CD4-positive, alpha-beta T cell treated with Interleukin-10 for 1 hour (primary cell): ENCODE data around the gene NTF3.
"Not testable (repeated sequence)": the region's sequence is repeated elsewhere in the genome, so short reads cannot be mapped to it uniquely, and the experiment has no call there.

Experiments used
- DNase-seq: peaks from one replicate; pipeline ENCODE4 v3.0.0-alpha.2; 2020

The NTF3 gene

GRCh38 chr12:5514016-5514415, 82.1 kb downstream of the NTF3 start:
- DNase-seq: no peak

- no peak for DNase-seq
Measured at GRCh38 chr12:5514545-5514944, 82.6 kb downstream of the NTF3 start.

- DNase-seq: no peak
Measured at GRCh38 chr12:5515458-5515857, 83.5 kb downstream of the NTF3 start.

DNA sequence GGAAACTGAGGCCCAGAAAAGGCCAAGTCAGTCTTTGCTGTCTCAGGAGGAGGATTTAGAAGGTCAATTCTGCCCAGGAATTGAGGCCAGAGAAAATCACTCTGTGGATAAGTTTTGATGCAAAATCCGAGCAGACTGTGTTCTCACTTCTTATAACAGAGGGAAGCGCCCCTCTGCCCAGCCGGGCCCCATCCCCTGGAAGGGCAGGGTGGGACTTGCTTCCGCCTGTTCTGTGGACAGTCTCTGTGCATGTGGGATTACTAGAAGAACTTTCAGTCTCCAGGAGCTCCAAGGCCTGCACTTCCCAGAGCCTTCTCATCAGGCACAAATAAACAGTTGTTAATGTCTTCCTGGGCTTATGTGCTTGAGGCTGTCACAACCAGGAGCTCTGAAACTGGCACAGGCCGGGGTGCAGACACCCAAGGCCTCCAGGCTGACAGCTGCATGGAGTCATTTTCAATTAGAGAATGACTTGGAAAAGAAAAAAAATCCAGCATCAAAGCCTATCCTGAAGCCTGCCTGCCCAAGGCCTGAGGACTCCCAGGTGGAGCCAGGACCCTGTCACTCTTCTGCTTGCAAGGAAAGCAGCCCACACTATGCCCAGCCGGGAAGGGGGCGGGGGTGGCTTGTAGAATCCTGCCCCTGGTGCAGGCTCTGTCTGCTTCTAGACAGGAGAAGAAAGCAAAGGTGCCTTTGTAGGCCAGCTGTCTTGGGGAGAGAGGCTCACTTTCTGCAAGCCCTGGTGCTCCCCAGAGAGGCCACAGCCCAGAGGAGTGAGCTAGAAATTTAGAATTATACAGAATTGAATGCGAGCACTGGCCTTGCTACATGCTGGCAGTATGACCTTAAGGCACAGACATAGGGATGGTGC, 84.7 kb downstream of the NTF3 start:
- DNase-seq: no peak

DNA sequence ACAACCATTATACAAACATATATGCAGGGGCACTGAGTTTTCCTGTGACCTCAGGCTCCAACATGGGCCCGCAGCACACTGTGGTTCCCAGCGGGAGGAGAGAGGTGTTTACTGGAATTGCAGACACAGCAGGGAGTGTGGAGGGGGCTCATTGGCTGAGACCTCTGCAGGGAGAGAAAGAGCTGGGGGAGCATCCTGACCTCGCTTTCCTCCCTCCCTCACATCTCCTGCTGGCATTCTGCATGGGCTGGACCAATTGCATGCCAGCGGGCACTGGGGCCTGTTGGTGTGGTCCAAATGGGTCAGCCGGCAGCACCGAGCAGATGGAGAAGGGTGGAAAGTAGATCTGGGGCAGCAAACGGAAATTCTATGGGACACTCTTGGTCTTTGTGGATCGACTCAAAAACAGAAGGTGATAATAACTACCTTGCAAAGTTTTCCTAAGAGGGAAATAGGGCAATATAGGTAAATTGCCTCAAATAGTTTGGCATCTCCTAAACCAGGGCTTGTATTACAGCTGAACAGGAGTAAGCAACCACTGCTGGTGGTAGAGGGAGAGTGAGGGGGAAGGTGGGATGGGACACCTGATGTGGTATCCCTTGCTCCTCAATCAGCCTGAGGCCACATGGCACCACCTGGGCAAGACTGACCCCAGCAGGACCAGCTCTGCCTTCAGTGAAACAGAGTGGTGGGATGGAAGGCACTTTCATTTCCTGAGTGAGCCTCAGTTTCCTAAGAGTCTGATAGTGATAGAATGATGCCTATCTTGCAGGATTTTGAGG, 86.9 kb downstream of the NTF3 start:
- no peak for DNase-seq

- no peak for DNase-seq
Measured at GRCh38 chr12:5520037-5520436, 88.1 kb downstream of the NTF3 start.

DNA sequence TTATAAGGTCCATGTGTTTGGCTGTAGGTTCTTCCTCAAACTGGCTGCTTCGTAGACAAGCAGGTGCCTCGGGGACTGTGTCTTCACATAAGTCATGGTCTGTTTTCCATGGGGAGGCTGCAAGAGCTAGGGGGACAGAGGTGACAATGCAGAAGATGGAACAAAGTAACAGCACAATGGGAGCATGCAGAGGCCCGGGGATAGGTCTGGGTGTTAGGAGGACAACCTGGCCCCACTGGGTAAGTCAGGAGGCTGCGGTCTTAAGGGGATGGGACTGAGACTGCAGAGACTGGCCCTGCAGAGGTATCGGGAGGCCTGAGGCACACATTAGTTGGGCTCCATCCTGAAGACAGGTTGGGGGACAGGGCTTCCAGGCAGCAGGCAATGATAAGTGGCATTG, 88.9 kb downstream of the NTF3 start:
- DNase-seq: no peak

DNA sequence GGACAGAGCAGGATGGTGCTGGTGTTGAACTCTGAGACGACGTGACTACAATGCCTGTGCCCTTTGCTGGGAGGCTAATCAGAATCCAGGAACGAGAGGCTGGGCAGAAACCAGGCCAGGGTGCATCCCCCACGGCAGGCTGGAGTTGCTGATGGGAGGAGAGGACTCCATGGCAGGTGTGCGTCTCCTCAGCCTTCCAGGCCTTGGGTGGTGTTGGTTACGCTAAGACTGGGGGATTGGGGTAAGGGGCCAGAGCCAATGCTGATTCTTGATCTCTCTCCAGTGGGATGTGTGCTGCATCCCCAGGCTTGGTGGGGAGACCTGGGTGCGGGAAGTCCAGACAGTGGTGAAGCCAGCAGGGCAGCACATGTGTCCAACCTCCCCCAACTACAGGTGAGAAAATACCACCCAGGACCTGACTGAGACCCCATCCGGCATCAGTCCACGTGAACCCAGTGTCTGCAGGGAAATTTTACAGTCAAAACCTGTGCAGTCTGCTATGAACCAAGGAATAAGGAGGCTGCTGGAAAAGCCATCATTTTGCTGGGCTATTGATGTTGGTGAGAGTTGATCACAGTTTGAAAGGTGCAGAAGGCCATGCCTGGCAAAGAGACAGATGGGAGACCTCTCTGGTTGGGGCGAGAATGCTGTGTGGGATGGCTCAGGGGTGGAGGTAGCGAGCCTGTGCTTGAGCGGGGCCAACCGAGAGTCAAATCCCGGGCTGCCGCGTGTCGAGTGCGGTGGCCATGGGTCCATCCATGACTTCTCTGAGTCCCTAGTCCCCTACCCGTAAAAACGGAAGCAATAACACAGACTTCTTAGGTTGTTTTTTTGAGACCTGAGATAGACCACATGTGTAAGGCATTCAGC, 89.8 kb downstream of the NTF3 start:
- no peak for DNase-seq

DNA sequence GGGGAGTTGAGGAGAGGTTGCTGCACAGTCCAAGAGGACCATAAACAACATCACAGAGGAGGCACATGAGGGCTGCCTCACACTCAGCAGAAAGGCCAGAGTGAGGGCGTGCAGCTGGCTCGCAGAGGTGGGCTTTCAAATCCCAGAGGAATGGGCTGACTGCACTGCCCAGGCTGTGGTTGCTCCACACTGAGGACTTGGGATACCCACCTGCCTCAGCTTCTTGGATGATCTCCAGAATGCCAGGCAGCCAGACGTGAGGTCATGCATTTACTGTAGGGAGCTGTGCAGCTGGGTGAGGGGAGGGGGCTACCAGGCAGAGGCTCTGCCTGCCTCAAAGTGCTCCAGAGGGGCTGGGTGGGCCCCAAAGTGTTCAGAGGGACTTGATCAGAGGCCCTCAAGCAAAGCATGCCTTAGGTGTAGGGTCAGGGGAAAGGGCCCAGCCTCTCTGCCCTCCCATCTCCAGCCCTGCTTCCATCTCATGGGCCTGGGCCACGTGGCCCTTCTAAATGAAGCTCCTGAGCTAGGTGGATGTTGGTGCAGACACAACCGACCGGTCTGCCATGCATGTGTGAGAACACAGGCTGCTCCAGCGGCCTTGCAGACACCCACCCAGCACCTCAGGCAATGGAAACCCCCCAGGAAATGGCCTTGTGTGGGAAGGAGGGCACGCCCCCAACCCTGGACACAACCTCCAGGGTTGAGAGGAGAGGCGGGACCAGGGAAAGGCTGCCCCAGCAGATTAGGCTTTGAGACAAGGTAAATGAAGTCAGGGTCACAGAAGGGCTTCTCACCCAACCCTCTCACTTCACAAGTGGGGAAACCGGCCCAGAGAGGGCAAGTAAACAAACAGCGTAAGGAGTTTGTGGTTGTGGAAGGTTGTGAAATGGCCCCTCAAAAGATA, 90.8 kb downstream of the NTF3 start:
- DNase-seq: no peak

DNA sequence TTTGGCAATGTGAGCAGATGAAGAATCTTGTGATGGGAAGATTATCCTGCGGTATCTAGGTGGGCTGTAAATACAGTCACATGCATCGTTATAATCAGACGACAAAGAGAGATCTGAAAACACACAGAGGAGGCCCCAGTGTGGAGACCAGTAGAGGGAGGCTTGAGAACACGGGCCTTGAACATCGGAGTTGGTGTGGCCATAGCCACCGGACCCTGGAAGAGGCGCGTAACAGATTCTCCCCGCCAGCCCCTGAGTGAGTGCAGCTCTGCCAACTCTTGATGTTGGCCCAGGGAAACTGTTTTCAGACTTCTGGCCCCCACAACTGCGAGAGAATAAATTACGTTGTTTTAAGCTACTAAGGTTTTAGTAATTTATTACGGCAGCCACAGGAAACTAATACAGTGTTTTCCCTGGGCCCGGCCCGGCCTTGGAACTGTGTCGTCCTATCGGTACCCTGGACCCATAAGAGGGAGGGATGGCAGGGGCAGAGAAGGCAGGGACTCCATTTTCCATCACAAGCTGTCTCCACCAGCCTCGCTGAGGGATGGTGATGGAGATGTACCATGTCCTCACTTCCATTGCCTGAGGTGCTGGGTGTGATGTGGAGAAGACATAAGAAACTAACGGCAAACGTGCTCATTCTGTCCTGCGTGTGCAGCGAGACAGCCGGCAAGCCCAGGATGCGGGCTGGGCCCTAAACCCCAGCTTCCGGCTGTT, 91.6 kb downstream of the NTF3 start:
- no peak for DNase-seq

- no peak for DNase-seq
Measured at GRCh38 chr12:5524116-5524768, 92.3 kb downstream of the NTF3 start.

DNA sequence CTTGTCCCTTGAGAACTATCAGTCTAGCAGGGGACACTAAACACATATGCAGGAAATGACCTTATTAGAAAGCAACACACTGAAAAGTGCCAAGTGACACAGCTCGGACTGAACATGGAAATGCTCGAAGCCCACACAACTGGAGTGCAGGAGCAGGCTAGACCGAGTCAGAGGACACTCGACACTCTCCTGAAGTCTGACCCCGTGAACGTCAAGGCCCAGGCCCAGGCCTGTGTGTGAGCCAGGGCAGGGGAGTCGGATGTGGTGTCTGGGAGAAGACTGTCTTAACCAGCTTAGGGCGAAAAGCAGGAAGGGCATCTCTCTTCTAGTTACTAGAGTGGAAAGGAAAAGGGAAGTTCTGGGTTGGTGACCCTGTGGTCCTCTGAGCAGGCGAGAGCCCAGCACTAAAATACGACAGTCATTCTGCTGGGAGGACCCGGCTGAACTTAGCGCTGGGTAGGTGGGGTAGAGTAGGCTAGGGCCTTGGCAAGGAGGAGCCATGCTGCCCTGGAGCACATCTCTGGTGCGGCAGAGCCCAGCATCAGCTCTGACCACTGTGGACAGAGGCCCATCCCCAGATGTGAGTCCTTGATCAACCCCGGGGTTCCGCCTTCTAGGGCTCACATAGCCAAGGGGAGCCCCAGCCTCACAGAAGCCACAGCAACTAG, 93.0 kb downstream of the NTF3 start:
- no peak for DNase-seq

DNA sequence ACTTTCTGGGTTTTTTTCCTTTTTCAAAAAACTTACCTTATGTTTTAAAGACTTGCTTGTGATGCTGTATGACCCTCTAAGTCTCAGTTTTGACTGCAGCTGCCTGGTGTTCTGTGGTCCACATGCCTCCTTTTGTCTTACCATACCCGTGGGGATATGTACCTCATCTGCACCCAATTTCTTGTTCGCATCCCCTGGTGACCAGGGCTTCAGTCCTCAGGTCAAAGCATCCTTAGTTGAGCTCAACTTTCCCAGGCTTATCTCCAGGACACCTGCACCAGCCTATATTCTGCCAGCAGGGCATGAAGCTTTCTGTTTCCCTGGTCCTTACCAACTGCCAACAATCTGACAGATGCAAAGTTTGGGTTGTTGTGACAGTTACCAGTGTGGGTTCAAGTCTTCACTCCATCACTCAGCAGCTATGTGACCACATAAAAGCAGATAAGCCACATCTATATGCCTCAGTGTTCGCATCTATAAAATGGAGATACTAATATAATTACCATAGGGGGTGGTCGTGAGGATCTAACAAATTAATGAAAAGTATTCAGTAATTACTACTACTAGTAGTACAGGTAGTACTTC, 94.0 kb downstream of the NTF3 start:
- DNase-seq: no peak

DNA sequence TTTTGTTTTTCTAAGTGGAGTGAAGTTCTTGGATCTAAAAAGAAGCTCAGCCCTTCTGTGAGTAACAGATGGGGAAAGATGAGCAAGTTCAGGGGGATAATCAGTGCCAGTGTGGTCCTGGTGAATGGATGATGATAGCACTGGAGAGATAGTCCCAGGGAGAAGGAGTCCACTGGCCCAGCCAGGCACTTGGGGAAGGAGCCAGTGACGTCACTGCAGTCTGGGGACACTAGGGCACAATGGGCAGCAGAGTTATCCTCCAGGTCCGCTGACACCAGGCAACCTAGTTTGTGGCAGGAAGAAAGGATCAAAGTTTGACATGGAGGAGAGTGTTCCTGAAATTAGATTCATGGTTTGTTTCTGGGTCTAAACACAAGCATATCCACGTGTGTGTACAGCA, 101.5 kb downstream of the NTF3 start:
- DNase-seq: no peak

DNA sequence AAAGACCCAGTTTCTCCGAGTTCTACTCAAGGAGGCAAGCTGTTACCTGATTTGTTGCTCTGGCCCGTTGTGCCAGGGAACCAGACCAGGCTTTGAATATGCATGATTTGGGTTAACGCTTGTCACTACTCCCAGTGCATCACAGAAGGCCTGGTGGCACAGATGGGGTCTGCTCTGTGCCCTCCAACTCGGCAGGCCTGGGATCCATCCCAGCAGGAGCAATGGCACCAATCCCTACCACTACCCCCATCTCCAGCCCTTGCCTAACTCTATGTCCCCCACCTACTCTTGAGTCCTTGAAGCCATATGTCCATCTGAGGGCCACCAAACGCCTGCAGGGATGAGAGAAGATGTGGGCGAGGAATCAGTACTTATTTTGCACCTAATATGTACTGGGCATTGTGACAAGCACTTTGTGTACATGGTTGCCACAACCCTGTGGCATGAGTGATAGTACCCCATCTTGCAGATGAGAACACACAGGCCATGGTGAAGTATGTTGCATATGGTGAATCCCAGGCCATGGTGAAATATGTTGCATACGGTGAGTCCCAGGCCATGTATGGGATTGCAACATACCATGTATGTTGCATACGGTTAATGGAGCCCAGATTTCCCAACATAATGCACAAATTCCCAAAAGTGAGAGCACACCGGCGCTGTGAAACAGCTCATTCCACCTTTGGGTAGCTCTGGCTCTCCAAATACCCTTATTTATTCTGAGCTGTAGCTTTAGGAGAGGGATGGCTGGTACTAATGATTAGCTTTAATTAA, 102.7 kb downstream of the NTF3 start:
- no peak for DNase-seq

- DNase-seq: no peak
Measured at GRCh38 chr12:5535541-5535940, 103.6 kb downstream of the NTF3 start.

GRCh38 chr12:5537026-5537615, 105.2 kb downstream of the NTF3 start:
- not testable (repeated sequence) for DNase-seq

DNA sequence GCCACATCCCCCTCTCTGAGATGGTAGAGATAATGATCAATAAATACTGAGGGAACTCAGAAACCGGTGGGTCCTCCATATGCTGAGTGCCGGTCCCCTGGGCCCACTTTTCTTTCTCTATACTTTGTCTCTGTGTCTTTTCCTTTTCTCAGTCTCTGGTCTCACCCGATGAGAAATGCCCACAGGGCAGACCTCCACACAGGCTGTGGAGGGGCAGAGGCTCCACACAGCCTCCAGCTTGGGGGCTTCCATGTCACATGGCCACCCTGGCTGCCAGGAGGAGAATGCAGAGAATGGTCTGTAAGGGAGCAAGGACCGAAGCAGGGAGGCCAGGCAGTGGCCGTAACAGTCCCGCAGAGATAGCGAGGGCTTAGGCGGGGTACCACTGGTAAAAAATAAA, 105.9 kb downstream of the NTF3 start:
- DNase-seq: no peak
